HG02970 (cell line): ENCODE data around the gene USP1.

Experiments used
- ATAC-seq: cut with Tn5 transposase; IDR thresholded peaks from one replicate; pipeline ENCODE4 v1.9.1; 2021; ENCODE audit warnings: mild to moderate bottlenecking, moderate library complexity, moderate number of reproducible peaks; ENCODE audit not compliant: unreplicated experiment, low FRiP score

USP1 gene

GRCh38 chr1:62436466-62437272, at the start of gene USP1:
Gene USP1, plus strand, starts transcription at chr1:62437049. Its CDS starts 2,819 bp downstream, at chr1:62439868.
- ATAC-seq = peak; percentile 80

DNA sequence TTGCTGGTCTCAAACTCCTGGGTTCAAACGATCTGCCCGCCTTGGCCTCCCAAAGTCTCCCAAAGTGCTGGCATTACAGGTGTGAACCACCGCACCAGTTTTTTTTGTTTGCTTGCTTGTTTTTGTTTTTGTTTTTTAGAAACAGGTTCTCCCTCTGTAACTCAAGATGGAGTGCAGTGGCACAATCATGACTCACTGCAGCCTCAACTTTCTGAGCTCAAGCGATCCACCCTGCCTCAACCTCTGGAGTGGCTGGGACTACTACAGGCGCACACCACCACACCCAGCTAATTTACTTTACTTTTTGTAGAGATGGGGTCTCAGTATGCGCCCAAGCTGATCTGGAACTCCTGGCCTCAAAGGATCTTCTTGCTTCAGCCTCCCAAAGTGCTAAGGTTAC, 47.3 kb upstream of the USP1 start:
- no peak for ATAC-seq

DNA sequence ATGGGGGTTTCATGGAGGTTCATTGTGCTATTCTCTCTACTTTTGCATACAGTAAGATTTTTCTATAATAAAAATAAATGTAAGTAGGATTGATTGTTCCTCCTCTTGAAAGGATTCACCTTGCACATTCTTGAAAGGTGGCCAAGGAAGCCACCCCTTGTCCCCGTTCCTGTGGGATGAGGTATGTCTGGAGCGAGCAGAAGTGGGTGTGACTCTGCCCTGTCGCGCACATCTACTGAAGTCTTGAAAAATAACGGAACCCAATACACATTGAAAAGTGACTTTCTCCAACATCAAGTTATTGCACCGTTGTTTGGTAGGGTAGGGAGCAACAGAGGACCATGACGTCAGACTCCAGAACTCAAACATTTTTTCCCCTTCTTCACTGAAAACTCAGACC, 46.8 kb upstream of the USP1 start:
- no peak for ATAC-seq

DNA sequence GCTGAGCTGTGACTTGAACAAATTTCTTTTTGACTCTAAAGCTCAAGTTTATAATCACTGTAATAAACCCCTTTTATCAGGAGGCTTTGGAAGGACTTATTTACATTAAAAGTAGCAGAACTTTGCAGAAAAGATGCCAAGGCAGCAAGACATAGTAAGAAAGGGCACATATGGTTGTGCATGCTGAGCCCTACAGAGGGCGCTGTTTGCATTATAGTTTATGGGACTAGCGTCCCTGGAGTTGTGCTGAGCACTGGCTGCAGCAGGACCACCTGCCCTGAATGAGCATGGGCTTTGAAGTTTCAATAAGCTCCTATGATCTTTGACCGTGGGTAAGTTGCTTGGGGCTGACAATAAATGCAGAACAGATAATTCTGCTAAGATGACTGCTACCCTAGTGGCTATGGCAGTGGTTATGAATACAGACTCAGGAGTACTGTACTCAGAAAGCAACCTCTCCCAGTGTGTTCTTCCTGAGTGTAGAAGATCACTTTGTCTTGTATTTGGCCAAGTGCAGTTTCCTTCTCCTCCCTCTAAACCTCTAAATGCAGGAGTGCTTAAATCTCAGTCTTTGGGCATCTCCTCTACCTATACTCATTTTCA, 45.4 kb upstream of the USP1 start:
- ATAC-seq = no peak

DNA sequence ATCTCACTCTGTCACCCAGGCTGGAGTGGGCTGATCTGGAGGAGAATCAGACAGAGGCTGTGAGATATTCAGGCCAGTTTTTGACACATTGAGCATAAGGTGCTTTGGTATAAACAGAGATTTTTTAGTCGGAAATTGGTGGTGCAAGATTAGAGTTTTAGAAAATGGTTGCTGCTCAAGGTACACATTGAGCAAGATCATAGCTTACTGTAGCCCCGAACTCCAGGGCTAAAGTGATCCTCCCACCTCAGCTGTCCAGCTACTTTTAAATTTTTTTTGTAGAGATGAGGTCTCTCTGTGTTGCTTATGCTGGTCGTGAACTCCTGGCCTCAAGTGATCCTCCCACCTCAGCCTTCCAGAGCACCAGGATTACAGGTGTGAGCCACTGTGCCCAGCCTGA, 43.9 kb upstream of the USP1 start:
- ATAC-seq = no peak

DNA sequence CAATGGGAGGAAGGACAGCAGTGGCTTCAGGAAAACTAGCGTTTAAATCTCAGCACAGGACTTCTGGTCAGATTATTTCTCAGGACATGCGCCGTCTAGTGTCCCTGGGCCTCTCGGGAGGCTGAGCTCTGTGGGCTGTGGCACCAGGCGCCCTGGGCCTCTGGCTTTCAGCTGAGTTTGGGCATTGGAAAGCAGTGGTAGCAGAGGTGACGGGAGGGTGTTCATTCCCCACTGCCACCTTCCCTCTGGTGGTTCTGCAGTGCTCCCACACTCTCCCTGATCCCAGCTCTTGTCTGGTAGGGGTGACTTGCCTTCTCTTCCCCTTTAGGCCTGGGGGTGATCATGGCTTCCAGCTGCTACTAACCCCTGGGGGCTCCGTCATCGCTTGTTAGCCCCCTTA, 42.2 kb upstream of the USP1 start:
- no peak for ATAC-seq

DNA sequence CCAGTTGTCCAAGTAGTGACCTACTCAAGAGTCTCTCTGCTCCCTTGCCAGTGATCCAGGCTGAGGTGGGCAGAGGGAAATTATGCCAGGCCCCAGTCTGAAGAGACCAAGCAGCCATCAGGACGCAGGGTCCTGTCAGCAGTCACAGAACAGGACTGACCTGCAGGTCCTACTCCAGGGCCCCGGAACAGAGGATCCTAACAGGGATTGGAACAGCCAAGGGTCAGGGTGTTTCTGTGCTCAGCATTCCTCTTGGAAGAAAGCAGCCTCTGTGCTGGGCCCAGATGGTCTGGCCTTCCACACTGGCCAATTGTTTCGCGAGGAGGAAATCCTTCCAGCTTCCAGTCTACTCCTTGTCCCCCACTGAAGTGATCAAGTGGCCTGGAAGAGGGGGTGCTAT, 41.6 kb upstream of the USP1 start:
- no peak for ATAC-seq

- ATAC-seq = no peak
Observed at GRCh38 chr1:62396871-62397270, 40.0 kb upstream of the USP1 start.

DNA sequence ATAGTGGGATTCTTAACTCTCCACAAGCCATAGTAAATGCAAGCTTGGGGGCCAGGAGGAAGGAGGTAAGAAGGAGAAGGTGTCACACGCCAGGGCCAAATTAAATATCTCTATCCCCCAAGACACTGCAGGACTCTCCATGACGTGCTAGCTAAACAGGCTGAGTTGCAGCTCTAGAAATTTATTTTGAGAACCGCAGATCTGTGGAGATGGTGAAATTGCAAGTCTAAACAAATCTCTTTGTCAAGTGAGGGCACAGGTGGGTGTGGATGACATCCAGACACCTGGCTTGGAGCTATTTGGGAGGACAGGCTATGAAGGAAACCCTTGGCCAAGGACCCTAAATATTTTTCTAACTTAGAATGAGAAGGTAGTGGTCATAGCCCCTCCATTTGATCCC, 39.5 kb upstream of the USP1 start:
- no peak for ATAC-seq

DNA sequence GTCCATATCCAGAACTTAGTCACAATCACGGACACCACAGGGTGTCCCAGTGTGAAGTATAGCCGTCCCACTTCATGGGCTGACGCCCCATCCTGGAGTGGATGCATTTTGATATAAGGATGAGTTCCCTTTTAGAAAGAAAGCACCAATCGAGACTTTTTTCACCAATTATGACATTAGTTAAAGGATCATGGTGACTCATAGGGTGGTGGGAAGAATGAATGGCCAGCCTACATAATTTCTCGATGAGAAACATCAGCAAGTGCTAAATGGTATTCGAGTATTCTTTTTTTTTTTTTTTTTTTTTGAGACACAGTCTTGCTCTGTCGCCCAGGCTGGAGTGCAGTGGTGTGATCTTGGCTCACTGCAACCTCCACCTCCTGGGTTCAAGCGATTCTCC, 38.5 kb upstream of the USP1 start:
- ATAC-seq = no peak

DNA sequence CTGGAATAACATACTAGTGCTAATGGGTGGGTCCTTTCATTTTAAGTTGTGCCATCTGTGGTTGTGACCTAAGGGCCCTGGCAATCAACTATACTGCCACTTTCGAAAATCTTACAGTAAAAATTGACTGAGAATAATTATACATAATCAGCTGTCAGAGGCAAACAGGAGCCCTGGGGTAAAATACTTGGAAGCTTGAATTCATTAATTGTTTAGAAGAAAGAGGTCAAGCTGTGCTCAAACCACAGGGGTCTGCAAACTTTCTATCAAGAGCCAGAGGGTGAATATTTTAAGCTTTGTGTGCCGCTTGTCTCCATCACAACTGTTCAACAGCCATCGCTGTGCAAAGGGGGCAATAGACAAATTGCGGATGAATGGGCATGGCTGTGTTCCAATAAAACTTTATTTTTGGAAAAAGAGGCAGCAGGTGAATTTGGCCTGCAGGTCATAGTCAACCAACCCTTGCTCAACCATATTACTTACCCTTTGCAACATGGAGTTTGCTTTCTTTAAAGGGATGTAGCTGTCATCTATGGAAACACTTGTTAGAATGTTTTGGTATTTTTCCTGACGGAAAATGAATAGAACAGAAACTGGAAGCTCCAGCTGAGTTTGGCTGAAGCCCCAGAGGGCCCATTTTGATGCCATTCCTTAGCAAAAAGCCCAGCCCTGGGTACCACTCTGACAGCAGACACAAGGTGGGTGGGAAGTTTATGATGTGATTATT, 35.7 kb upstream of the USP1 start:
- no peak for ATAC-seq

DNA sequence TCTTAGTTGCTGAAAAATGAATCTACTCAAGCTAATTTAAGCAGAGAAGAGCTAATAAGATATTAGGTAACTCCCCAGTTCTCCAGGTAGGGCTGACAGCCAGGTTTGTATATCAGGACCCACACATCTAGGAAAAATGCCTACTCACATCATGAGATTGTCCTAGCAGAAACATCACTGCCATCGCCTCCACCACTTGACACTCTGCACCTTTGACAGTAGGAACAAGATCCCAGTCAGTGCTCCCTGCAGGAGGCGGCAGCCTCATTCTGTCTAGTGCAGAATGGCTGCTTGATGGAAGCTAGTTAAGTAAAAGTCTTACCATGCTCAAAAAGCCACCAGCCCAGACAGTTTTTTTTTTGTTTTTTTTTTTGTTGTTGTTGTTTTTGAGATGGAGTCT, 31.6 kb upstream of the USP1 start:
- no peak for ATAC-seq

DNA sequence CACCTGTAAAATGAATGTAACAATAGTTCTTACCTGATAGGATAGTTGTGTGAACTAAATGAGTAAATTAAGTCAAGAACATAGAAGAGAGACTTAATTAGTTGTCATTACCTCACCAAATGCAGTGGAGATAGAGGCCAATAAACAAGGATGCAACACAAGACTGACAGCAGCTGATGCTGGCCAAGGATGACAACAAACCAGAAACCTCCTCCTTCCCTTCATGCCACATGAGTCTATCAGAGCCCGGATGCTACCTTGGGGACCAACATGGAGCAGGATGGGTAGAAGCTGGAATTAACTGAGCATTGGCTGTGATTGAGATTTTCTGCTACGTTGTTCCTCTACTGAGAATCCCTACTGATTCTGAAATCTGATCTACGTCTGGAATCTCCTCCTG, 30.3 kb upstream of the USP1 start:
- ATAC-seq = no peak

- ATAC-seq = no peak
Observed at GRCh38 chr1:62407398-62408009, 29.3 kb upstream of the USP1 start.

DNA sequence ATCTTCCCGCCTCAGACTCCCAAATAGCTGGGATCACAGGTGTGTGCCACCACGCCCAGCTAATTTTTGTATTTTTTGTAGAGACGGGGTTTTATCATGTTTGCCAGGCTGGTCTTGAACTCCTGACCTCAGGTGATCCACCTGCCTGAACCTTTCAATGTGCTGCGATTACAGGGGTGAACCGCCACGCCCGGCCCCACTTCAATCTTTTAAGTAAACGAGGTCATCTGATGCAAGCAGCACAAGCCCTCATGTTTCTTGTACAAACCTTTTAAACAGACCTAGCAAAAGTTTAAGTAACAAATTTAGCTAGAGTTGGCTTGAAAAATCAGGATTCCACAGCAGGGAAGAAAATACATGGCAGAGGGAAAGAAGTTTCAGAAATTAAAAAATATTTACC, 21.2 kb upstream of the USP1 start:
- ATAC-seq = no peak

DNA sequence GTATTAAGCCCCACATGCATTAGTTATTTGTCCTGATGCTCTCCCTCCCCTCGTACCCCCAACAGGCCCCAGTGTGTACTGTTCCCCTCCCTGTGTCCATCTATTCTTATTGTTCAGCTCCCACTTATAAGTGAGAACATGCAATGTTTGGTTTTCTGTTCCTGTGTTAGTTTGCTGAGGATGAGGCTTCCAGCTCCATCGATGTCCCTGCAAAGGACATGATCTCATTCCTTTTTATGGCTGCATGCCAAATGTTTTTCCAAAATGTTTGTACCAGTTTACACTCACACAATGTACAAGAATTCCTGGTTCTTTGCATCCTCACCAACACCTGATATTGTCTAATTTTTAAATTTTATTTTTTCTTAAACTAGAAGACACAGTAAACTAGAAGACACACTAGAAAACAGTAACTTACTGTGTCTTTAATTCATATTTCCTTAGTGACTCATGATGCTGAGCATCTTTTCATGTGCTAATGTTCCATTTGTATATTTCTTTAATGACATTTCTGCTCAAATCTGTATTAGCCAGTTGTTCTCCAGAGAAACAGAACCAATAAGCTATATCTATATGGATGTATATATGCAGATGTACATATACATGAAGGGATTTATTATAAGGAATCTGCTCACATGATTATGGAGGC, 19.4 kb upstream of the USP1 start:
- no peak for ATAC-seq

DNA sequence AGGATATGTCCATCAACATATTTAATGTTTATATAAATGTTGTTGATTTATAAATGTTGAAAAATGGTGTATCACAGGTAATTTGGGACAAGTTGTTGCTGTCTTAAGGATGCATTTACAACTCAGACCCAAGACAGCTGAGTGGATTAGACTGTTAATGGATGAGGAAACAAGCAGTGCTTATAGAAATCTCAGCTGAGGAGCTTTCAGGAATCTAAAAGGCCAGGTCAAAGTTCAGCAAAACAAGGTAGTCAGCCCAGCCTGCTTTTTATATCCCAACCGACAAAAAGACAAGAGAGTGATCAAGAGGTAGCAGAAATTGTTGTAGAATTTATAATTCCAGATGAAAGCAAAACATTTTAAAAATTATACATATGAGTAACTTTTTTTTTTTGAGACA, 16.6 kb upstream of the USP1 start:
- ATAC-seq = no peak

- ATAC-seq = no peak
Observed at GRCh38 chr1:62423580-62424242, 13.1 kb upstream of the USP1 start.

DNA sequence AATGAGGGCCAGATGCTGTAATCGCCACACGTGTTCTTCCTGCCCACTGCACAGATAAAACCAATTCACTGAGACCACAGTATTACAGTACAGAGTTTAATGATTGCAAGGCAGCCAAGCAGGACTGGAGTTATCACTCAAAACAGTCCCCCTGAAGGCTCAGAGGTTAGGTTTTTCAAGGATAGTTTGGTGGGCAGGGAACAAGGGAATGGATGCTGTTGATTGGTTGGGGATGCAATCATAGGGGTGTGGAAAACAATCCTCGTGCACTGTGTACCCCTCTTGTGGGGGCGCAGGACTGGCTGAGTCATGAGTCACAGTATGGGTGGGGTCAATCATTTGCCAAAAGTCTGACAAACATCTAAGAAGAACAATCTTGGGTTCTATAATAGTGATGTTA, 12.4 kb upstream of the USP1 start:
- ATAC-seq = no peak

GRCh38 chr1:62425041-62425440, 11.8 kb upstream of the USP1 start:
- no peak for ATAC-seq
